Epithelial cell of esophagus (primary cell): ENCODE results near the gene KRTAP10-2.
"Not testable (repeated sequence)": the region's sequence is repeated elsewhere in the genome, so short reads cannot be mapped to it uniquely, and the experiment has no call there.

Experiments used
- DNase-seq: peaks from one replicate; pipeline ENCODE4 v3.0.0; 2010; ENCODE audit warnings: low read depth
- H3K4me3 ChIP-seq: 2 replicates; pipeline ENCODE4 v1.5.1; 2011; ENCODE audit warnings: mild to moderate bottlenecking, low read length, control low read depth
- CTCF ChIP-seq: IDR thresholded peaks from 2 replicates; pipeline ENCODE4 v1.5.1; 2011; ENCODE audit warnings: low read depth, mild to moderate bottlenecking, low read length, control low read depth, inconsistent platforms; ENCODE audit not compliant: insufficient read depth; ENCODE audit errors: missing control alignments

KRTAP10-2 gene

GRCh38 chr21:44507673-44508425 is 43.5 kb downstream of the KRTAP10-2 start:
- TF ChIP-seq CTCF, result no peak
- no peak for DNase-seq
- H3K4me3 ChIP-seq, result no peak overlapping the region

- DNase-seq, result no peak
- no peak overlapping the region for H3K4me3 ChIP-seq
- TF ChIP-seq CTCF, result no peak
Measured at GRCh38 chr21:44506279-44507255, 44.7 kb downstream of the KRTAP10-2 start.

GRCh38 chr21:44505673-44506278 is 45.5 kb downstream of the KRTAP10-2 start:
- no peak overlapping the region for H3K4me3 ChIP-seq
- DNase-seq, result no peak
- TF ChIP-seq CTCF, result no peak

GRCh38 chr21:44503901-44504399 is 47.4 kb downstream of the KRTAP10-2 start:
- no peak for DNase-seq
- no peak for TF ChIP-seq CTCF
- H3K4me3 ChIP-seq, result no peak overlapping the region

GRCh38 chr21:44503006-44503889 is 48.1 kb downstream of the KRTAP10-2 start:
- not testable (repeated sequence) for H3K4me3 ChIP-seq, DNase-seq

GRCh38 chr21:44502171-44502958 is 48.9 kb downstream of the KRTAP10-2 start:
- no peak overlapping the region for H3K4me3 ChIP-seq
- no peak for TF ChIP-seq CTCF
- no peak for DNase-seq
